Nephron progenitor cell (in vitro differentiated cells): ENCODE results near the gene ITGAX.
"Not testable (repeated sequence)": the region's sequence is repeated elsewhere in the genome, so short reads cannot be mapped to it uniquely, and the experiment has no call there.

ENCODE experiments used
- DNase-seq: peaks from one replicate; pipeline ENCODE4 v3.0.0; 2021
- H3K27ac Mint-ChIP-seq: 2 replicates; pipeline ENCODE4 v1.8.0; 2021; ENCODE audit warnings: mild to moderate bottlenecking, moderate library complexity, mixed read lengths
- H3K27me3 Mint-ChIP-seq: 2 replicates; pipeline ENCODE4 v1.8.0; 2021; ENCODE audit warnings: mild to moderate bottlenecking, low read depth, mixed read lengths; ENCODE audit not compliant: poor library complexity
- H3K36me3 Mint-ChIP-seq: 2 replicates; pipeline ENCODE4 v1.8.0; 2021; ENCODE audit warnings: low read depth, mixed read lengths
- H3K4me1 Mint-ChIP-seq: 2 replicates; pipeline ENCODE4 v1.8.0; 2021; ENCODE audit warnings: mixed read lengths
- H3K4me3 Mint-ChIP-seq: 2 replicates; pipeline ENCODE4 v1.8.0; 2021; ENCODE audit warnings: mild to moderate bottlenecking, moderate library complexity, mixed read lengths
- H3K9me3 Mint-ChIP-seq: 2 replicates; pipeline ENCODE4 v1.8.0; 2021; ENCODE audit warnings: mild to moderate bottlenecking, moderate library complexity, mixed read lengths
- TF ChIP-seq, protein P1 (sequence below): fragments of 200-600 bp; sonication (generic); IDR thresholded peaks from 2 replicates; pipeline ENCODE4 v1.5.0; 2021; ENCODE audit warnings: antibody characterized with exemption

The ITGAX gene

DNA sequence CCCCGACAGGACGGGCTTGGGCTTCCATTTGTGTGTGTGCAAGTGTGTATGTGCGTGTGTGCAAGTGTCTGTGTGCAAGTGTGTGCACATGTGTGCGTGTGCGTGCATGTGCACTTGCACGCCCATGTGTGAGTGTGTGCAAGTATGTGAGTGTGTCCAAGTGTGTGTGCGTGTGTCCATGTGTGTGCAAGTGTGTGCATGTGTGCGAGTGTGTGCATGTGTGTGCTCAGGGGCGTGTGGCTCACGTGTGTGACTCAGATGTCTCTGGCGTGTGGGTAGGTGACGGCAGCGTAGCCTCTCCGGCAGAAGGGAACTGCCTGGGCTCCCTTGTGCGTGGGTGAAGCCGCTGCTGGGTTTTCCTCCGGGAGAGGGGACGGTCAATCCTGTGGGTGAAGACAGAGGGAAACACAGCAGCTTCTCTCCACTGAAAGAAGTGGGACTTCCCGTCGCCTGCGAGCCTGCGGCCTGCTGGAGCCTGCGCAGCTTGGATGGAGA lies 23.1 kb upstream of the ITGAX start:
- Mint-ChIP-seq H3K27me3 (peaks cover 82% of the 10 kb centered on the region), H3K27ac (no peak overlapping the region), H3K36me3 (no peaks in the 10 kb centered on the region), H3K4me3 (peak overlapping the region; percentile 60), H3K4me1 (peaks cover 12% of the 10 kb centered on the region), H3K9me3 (peaks cover 11% of the 10 kb centered on the region)
- TF ChIP-seq, protein P1, sequence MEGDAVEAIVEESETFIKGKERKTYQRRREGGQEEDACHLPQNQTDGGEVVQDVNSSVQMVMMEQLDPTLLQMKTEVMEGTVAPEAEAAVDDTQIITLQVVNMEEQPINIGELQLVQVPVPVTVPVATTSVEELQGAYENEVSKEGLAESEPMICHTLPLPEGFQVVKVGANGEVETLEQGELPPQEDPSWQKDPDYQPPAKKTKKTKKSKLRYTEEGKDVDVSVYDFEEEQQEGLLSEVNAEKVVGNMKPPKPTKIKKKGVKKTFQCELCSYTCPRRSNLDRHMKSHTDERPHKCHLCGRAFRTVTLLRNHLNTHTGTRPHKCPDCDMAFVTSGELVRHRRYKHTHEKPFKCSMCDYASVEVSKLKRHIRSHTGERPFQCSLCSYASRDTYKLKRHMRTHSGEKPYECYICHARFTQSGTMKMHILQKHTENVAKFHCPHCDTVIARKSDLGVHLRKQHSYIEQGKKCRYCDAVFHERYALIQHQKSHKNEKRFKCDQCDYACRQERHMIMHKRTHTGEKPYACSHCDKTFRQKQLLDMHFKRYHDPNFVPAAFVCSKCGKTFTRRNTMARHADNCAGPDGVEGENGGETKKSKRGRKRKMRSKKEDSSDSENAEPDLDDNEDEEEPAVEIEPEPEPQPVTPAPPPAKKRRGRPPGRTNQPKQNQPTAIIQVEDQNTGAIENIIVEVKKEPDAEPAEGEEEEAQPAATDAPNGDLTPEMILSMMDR = no peak
- no peak for DNase-seq

DNA sequence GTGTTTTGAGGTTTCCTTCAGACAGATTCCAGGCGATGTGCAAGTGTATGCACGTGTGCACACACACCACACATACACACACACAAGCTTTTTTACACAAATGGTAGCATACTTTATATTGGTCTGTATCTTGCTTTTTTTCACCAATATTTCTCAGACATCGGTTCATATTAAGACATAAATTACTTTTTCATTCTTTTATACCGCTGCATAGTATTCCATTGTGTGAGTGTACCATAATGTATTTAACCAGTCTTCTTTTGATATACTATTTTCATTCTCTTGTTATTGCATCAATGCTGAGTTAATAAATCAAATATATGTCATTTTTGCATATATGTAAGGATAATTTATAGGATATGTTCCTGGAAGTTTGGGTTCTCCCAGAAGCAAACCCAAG lies 22.4 kb upstream of the ITGAX start:
- H3K27me3 Mint-ChIP-seq = peaks cover 84% of the 10 kb centered on the region
- H3K9me3 Mint-ChIP-seq = peaks cover 12% of the 10 kb centered on the region
- no peak overlapping the region for H3K4me3 Mint-ChIP-seq
- H3K36me3 Mint-ChIP-seq = no peaks in the 10 kb centered on the region
- peaks cover 12% of the 10 kb centered on the region for H3K4me1 Mint-ChIP-seq
- TF ChIP-seq, protein P1 = no peak
- H3K27ac Mint-ChIP-seq = no peak overlapping the region
- DNase-seq = no peak

DNA sequence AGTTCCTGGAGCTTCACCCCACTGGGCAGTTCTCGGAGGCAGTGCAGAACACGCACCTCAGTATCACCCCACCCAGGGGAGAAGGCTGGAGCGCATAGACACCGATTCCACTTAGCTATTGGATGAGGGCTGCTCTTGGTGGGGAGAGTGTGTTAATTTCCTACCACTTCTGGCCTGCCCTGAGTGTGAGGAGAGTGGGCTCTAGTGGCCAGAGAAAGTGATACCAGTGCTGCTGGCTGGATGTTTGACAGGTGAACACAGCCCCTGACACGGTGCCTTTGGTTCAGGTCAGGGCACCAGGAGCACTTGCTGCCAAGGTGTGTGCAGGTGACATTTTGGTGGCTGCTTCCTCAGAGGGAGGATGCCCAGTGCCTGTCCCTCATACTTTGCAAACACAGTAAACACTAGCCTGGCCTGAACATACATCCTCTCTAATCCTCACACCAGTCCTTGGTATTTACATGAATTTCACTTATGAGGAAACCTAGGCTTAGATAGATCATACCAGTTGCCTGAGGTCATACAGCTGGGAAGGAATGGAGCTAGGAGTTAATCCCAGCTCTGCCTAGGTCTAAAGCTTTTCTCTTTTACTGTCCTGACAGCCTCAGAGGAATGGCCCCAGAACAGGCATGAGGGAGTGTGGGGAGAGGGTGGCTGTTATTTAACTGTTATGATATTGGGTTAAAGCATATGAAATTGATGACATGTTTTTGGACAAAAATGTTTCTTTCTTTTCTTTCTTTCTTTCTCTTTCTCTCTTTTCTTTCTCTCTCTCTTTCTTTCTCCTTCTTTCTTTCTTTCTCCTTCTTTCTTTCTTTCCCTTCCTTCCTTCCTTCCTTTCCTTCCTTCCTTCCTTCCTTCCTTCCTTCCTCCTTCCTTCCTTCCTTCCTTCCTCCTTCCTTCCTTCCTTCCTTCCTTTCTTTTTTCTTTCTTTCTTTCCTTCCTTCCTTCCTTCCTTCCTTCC lies 21.0 kb upstream of the ITGAX start:
- peaks cover 12% of the 10 kb centered on the region for H3K4me1 Mint-ChIP-seq
- H3K4me3 Mint-ChIP-seq = no peak overlapping the region
- peaks cover 22% of the 10 kb centered on the region for H3K9me3 Mint-ChIP-seq
- H3K27me3 Mint-ChIP-seq = peaks cover 82% of the 10 kb centered on the region
- H3K27ac Mint-ChIP-seq = no peak overlapping the region
- no peak for DNase-seq
- H3K36me3 Mint-ChIP-seq = no peaks in the 10 kb centered on the region
- TF ChIP-seq, protein P1 = peak; percentile 29

DNA sequence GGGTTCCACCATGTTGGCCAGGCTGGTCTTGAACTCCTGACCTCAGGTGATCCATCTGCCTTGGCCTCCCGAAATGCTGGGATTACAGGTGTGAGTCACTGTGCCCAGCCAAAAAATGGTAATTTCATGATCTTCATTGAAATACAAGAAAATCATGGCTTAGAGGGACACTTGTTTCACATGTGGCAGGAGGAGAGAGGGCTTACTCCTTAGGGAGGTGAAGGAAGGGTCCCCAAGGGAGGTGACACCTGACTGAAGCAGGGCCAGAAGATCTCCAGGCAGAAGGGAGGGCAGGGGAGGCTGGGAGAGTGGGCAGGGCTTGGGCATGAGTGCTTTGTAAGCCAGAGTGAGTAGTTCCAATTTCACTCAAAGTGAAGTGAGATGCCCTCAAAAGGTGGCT lies 20.0 kb upstream of the ITGAX start:
- Mint-ChIP-seq H3K9me3 (peaks cover 24% of the 10 kb centered on the region), H3K4me1 (peaks cover 12% of the 10 kb centered on the region), H3K4me3 (no peak overlapping the region), H3K36me3 (no peaks in the 10 kb centered on the region), H3K27me3 (peaks cover 75% of the 10 kb centered on the region), H3K27ac (no peak overlapping the region)
- DNase-seq = no peak
- TF ChIP-seq, protein P1 = no peak

DNA sequence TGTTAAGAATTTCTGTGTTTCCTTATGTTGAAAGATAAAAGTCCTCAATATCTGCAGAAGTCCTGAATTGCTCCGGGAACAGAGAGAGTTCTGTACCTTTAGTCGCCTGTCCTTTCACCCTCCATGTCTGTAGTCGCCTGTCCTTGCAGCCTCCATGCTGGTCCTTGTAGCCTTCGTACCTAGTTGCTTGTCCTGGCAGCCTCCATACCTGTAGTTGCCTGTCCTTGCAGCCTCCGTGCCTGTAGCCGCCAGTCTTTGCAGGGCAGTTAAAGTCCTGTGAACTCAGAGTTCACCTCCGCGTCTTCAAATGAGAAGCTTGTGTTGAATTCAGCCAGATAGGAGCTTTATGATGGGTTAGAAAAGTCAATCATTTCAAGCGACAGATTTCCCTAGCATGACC lies 19.5 kb upstream of the ITGAX start:
- peaks cover 11% of the 10 kb centered on the region for H3K4me1 Mint-ChIP-seq
- no peak overlapping the region for H3K27ac Mint-ChIP-seq
- no peak for DNase-seq
- no peaks in the 10 kb centered on the region for H3K36me3 Mint-ChIP-seq
- no peak overlapping the region for H3K4me3 Mint-ChIP-seq
- H3K9me3 Mint-ChIP-seq = peaks cover 24% of the 10 kb centered on the region
- peaks cover 70% of the 10 kb centered on the region for H3K27me3 Mint-ChIP-seq
- TF ChIP-seq, protein P1 = no peak

DNA sequence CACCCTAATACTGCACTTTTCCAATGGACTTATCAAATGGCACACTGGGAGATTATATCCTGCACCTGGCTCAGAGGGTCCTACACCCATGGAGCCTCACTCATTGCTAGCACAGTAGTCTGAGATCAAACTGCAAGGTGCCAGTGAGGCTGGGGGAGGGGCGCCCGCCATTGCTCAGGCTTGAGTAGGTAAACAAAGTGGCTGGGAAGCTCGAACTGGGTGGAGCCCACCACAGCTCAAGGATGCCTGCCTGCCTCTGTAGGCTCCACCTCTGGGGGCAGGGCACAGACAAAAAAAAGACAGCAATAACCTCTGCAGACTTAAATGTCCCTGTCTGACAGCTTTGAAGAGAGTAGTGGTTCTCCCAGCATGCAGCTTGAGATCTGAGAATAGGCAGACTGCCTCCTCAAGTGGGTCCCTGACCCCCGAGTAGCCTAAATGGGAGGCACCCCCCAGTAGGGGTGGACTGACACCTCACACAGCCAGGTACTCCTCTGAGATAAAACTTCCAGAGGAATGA lies 16.8 kb upstream of the ITGAX start:
- H3K4me1 Mint-ChIP-seq, DNase-seq: not testable (repeated sequence)
- H3K9me3 Mint-ChIP-seq = peaks cover 23% of the 10 kb centered on the region

More for the DNA sequence above, 16.8 kb upstream of the ITGAX start:
- peaks cover 48% of the 10 kb centered on the region for H3K27me3 Mint-ChIP-seq
- H3K4me3 Mint-ChIP-seq, H3K36me3 Mint-ChIP-seq, H3K27ac Mint-ChIP-seq: not testable (repeated sequence)
